Caco-2 (cell line): ENCODE measurements around the gene PLPPR3. TPM values are rescaled to one million over a fixed set of nuclear protein-coding genes. Genes with fewer than 3 reads are reported as not detected.

Experiments
- BruUV-seq: library from RNA; stranded (reverse); fragments of 400-500 nt; replicated peaks from 2 replicates; lab custom pipeline; 2021; lab: Mats Ljungman, UMichigan
- CTCF ChIA-PET: fragments of 300-600 bp; sonication (Branson Sonifier 250); formaldehyde crosslinking; loops from one replicate; lab custom pipeline; 2022; ENCODE audit warnings: antibody characterized with exemption; lab: Charles Lee
- POLR2A ChIA-PET: fragments of 300-600 bp; sonication (Branson Sonifier 250); formaldehyde crosslinking; loops from one replicate; lab custom pipeline; 2022; ENCODE audit warnings: antibody characterized with exemption; lab: Charles Lee
- DNase-seq, 2 experiments: peaks; one replicate each; pipeline versions ENCODE4 v3.0.0 to v3.0.0-alpha.2; 2020 to 2022
- H3K27me3 ChIP-seq: replicated peaks from 2 replicates; pipeline ENCODE4 v1.6.0; 2011; ENCODE audit warnings: low read length; ENCODE audit not compliant: control insufficient read depth, insufficient read depth
- H3K36me3 ChIP-seq: 2 replicates; pipeline ENCODE4 v1.5.1; 2011; ENCODE audit warnings: low read length; ENCODE audit not compliant: control insufficient read depth, insufficient read depth
- H3K4me1 ChIP-seq: fragments of 250-450 bp; sonication (Bioruptor Pico); 2 replicates; pipeline ENCODE4 v1.5.1; 2020; ENCODE audit warnings: mild to moderate bottlenecking
- H3K4me3 ChIP-seq: 2 replicates; pipeline ENCODE4 v1.5.1; 2011; ENCODE audit warnings: low read depth, mild to moderate bottlenecking, control low read depth, low read length
- H3K9me3 ChIP-seq: fragments of 250-450 bp; sonication (Bioruptor Pico); 2 replicates; pipeline ENCODE4 v1.5.1; 2020; ENCODE audit warnings: mild to moderate bottlenecking, moderate library complexity
- H3K27ac Mint-ChIP-seq: one replicate; pipeline ENCODE4 v1.8.0; 2022; ENCODE audit warnings: mixed read lengths; ENCODE audit not compliant: unreplicated experiment
- H3K27me3 Mint-ChIP-seq: one replicate; pipeline ENCODE4 v1.8.0; 2022; ENCODE audit warnings: mixed read lengths; ENCODE audit not compliant: insufficient read depth, unreplicated experiment
- H3K36me3 Mint-ChIP-seq: one replicate; pipeline ENCODE4 v1.8.0; 2022; ENCODE audit warnings: mild to moderate bottlenecking, mixed read lengths; ENCODE audit not compliant: insufficient read depth, unreplicated experiment
- H3K4me1 Mint-ChIP-seq: one replicate; pipeline ENCODE4 v1.8.0; 2022; ENCODE audit warnings: low read depth, mixed read lengths; ENCODE audit not compliant: unreplicated experiment
- H3K4me3 Mint-ChIP-seq: one replicate; pipeline ENCODE4 v1.8.0; 2022; ENCODE audit warnings: mild to moderate bottlenecking, moderate library complexity, mixed read lengths; ENCODE audit not compliant: unreplicated experiment
- H3K9me3 Mint-ChIP-seq: one replicate; pipeline ENCODE4 v1.8.0; 2022; ENCODE audit warnings: mixed read lengths; ENCODE audit not compliant: unreplicated experiment
- intact Hi-C: fragments of 100-400 bp; cut with micrococcal nuclease; formaldehyde crosslinking; loops from one replicate; pipeline ENCODE4 v1.10.0; 2022; ENCODE audit not compliant: unreplicated experiment
- total RNA-seq: library from RNA; stranded (reverse); gene quantifications from 2 replicates; pipeline ENCODE4 v1.2.3, GENCODE V29; 2022
- TF ChIP-seq, protein P1 (sequence below), 2 experiments: fragments of 200-600 bp in 1 of 2; IDR thresholded peaks; 1 replicate in 1 of 2; 2 replicates in 1 of 2; pipeline versions ENCODE4 v1.5.1 to v1.8.0; 2011 to 2022; ENCODE audit warnings: antibody characterized with exemption in 1 of 2, control low read depth in 1 of 2, inconsistent platforms in 1 of 2, low read depth in 1 of 2, low read length in 1 of 2, mild to moderate bottlenecking in 1 of 2, moderate library complexity in 1 of 2; ENCODE audit not compliant: insufficient read depth in 1 of 2, severe bottlenecking in 1 of 2, unreplicated experiment in 1 of 2

PLPPR3 gene
- total RNA-seq, 1 experiment from 2014 or later = 7.1 TPM

DNA sequence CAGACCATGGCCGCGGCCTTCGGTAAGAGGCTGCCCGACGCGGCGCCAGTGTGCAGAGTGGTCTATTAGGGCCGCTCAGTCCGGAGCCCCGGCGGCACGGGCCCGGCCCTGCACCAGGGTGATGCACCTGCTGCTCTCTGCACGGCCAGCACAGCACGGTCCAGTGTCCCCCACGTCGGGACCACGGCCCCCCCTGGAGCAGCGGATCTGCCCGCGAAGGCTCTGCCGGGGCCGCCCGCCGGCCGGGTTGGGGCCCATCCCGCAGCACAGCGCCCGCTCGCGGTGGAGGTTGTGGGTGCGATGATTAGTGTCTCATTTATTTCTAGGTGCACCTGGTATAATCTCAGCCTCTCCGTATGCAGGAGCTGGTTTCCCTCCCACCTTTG lies 16.6 kb downstream of the PLPPR3 start:
- CTCF ChIA-PET = no interaction called here
- H3K27ac Mint-ChIP-seq = no peak overlapping the region
- H3K36me3 ChIP-seq = peaks cover 18% of the 10 kb centered on the region

DNA sequence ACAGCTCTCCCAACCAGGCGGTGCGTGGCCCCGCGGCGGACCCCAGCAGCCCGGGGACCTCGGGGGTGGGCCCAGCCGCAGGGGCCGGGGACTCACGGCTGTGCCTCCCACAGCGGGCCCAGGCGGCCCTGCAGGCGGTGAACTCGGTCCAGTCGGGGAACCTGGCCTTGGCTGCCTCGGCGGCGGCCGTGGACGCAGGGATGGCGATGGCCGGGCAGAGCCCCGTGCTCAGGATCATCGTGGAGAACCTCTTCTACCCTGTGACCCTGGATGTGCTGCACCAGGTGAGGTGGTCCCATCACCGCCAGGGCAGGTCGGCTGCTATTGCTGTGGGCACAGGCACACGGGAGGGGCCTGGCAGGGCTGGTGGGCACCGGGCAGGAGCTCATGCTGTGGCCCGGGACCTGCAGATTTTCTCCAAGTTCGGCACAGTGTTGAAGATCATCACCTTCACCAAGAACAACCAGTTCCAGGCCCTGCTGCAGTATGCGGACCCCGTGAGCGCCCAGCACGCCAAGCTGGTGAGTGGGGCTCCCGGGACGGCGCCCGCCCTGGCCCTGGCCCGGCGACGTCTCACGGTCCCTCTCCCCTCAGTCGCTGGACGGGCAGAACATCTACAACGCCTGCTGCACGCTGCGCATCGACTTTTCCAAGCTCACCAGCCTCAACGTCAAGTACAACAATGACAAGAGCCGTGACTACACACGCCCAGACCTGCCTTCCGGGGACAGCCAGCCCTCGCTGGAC lies 17.2 kb downstream of the PLPPR3 start:
- CTCF ChIA-PET = no interaction called here
- H3K27me3 ChIP-seq = no peaks in the 10 kb centered on the region
- peaks cover 16% of the 10 kb centered on the region for H3K36me3 ChIP-seq
- BruUV-seq = no TSS peak
- Mint-ChIP-seq H3K9me3 (no peaks in the 10 kb centered on the region), H3K27ac (no peak overlapping the region), H3K36me3 (peaks cover 97% of the 10 kb centered on the region), H3K4me3 (no peak overlapping the region), H3K4me1 (peaks cover 13% of the 10 kb centered on the region), H3K27me3 (no peaks in the 10 kb centered on the region)
- no peaks in the 10 kb centered on the region for H3K9me3 ChIP-seq
- no peak for DNase-seq
- peaks cover 24% of the 10 kb centered on the region for H3K4me1 ChIP-seq
- intact Hi-C loops = no loop called here
- TF ChIP-seq, protein P1, sequence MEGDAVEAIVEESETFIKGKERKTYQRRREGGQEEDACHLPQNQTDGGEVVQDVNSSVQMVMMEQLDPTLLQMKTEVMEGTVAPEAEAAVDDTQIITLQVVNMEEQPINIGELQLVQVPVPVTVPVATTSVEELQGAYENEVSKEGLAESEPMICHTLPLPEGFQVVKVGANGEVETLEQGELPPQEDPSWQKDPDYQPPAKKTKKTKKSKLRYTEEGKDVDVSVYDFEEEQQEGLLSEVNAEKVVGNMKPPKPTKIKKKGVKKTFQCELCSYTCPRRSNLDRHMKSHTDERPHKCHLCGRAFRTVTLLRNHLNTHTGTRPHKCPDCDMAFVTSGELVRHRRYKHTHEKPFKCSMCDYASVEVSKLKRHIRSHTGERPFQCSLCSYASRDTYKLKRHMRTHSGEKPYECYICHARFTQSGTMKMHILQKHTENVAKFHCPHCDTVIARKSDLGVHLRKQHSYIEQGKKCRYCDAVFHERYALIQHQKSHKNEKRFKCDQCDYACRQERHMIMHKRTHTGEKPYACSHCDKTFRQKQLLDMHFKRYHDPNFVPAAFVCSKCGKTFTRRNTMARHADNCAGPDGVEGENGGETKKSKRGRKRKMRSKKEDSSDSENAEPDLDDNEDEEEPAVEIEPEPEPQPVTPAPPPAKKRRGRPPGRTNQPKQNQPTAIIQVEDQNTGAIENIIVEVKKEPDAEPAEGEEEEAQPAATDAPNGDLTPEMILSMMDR (IDR thresholded peaks at IDR 0.05; ENCODE audit: insufficient read depth in 1 of 2, low read depth in 1 of 2, low read length in 1 of 2, severe bottlenecking in 1 of 2, unreplicated experiment in 1 of 2) = no peak
- POLR2A ChIA-PET = no interaction called here
- H3K4me3 ChIP-seq = no peak overlapping the region

More for the DNA sequence above, 16.6 kb downstream of the PLPPR3 start:
- POLR2A ChIA-PET = no interaction called here
- TF ChIP-seq, protein P1 (IDR thresholded peaks at IDR 0.05; ENCODE audit: insufficient read depth in 1 of 2, low read depth in 1 of 2, low read length in 1 of 2, severe bottlenecking in 1 of 2, unreplicated experiment in 1 of 2) = no peak
- peaks cover 7% of the 10 kb centered on the region for H3K4me1 Mint-ChIP-seq
- no peaks in the 10 kb centered on the region for H3K9me3 ChIP-seq
- no peak overlapping the region for H3K4me3 ChIP-seq
- DNase-seq = no peak
- no TSS peak for BruUV-seq
- intact Hi-C loops = no loop called here
- no peaks in the 10 kb centered on the region for H3K9me3 Mint-ChIP-seq
- peaks cover 97% of the 10 kb centered on the region for H3K36me3 Mint-ChIP-seq
- no peaks in the 10 kb centered on the region for H3K27me3 ChIP-seq
- H3K4me1 ChIP-seq = peaks cover 18% of the 10 kb centered on the region
- H3K4me3 Mint-ChIP-seq = no peak overlapping the region
- no peaks in the 10 kb centered on the region for H3K27me3 Mint-ChIP-seq

DNA sequence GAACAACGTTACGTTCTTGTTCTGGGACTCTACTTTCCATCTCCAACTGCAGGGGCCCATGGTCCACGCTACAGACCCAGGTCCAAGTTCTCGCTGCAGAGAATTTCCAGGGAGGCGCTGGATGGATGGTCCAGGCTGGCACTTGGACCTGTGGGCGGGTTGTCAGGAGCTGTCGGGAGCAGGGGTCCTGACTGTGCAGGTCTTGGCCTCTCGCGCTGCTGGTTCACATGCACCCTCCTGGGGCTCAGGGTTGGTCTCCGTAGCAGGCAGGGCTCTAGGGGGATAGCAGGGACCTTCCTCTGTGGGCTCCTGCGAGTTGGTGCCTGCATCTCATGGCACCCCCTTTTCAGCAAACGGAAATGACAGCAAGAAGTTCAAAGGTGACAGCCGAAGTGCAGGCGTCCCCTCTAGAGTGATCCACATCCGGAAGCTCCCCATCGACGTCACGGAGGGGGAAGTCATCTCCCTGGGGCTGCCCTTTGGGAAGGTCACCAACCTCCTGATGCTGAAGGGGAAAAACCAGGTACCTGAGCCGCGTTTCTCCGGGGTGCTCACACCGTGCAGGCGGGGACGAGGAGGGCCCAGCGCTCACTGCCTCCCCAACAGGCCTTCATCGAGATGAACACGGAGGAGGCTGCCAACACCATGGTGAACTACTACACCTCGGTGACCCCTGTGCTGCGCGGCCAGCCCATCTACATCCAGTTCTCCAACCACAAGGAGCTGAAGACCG lies 17.9 kb downstream of the PLPPR3 start:
- TF ChIP-seq, protein P1 (IDR thresholded peaks at IDR 0.05; ENCODE audit: insufficient read depth in 1 of 2, low read depth in 1 of 2, low read length in 1 of 2, severe bottlenecking in 1 of 2, unreplicated experiment in 1 of 2) = no peak
- no TSS peak for BruUV-seq
- Mint-ChIP-seq H3K27me3 (no peaks in the 10 kb centered on the region), H3K27ac (no peak overlapping the region), H3K9me3 (no peaks in the 10 kb centered on the region), H3K4me1 (peaks cover 17% of the 10 kb centered on the region), H3K36me3 (peaks cover 97% of the 10 kb centered on the region), H3K4me3 (no peak overlapping the region)
- H3K9me3 ChIP-seq = no peaks in the 10 kb centered on the region
- peaks cover 20% of the 10 kb centered on the region for H3K36me3 ChIP-seq
- intact Hi-C loops = no loop called here
- no peak overlapping the region for H3K4me3 ChIP-seq
- CTCF ChIA-PET = no interaction called here
- H3K4me1 ChIP-seq = peaks cover 32% of the 10 kb centered on the region
- POLR2A ChIA-PET = no interaction called here
- H3K27me3 ChIP-seq = no peaks in the 10 kb centered on the region
- DNase-seq = no peak
